HPDE6-E6E7 (cell line): Measurements from ENCODE around the gene DUS1L.

Experiments
- DNase-seq: peaks from one replicate; pipeline ENCODE4 v3.0.0; 2011; ENCODE audit warnings: missing footprints; ENCODE audit errors: extremely low spot score

Gene DUS1L

GRCh38 chr17:82055023-82055964 is 10.3 kb downstream of the DUS1L start:
- no peak for DNase-seq

- DNase-seq, result no peak
These were observed 11.1 kb downstream of the DUS1L start for GRCh38 chr17:82054351-82055022.

GRCh38 chr17:82053556-82054263 is 11.9 kb downstream of the DUS1L start:
- DNase-seq, result no peak

GRCh38 chr17:82053130-82053529 is 12.5 kb downstream of the DUS1L start:
- DNase-seq, result no peak

GRCh38 chr17:82052638-82053059 is 13.0 kb downstream of the DUS1L start:
- no peak for DNase-seq

- DNase-seq, result peak; percentile 81
These were observed 13.6 kb downstream of the DUS1L start, which contains the start of the genes GPS1 and RFNG for GRCh38 chr17:82051776-82052637. Gene GPS1 (plus strand): TSS chr17:82051898. CDS start chr17:82051932, 34 bp downstream. Gene RFNG (minus strand): TSS chr17:82051811. CDS start chr17:82051766, 45 bp downstream.

- DNase-seq, result no peak
These were observed 14.6 kb downstream of the DUS1L start for GRCh38 chr17:82050761-82051641.

- no peak for DNase-seq
These were observed 15.3 kb downstream of the DUS1L start for GRCh38 chr17:82050152-82050760.

- no peak for DNase-seq
These were observed 16.1 kb downstream of the DUS1L start for GRCh38 chr17:82049521-82049971.

GRCh38 chr17:82049106-82049505 is 16.5 kb downstream of the DUS1L start:
- DNase-seq, result no peak

- DNase-seq, result no peak
These were observed 17.0 kb downstream of the DUS1L start for GRCh38 chr17:82048571-82048971.

- no peak for DNase-seq
These were observed 17.6 kb downstream of the DUS1L start for GRCh38 chr17:82047914-82048570.

- DNase-seq, result no peak
These were observed 18.2 kb downstream of the DUS1L start for GRCh38 chr17:82047379-82047778.

- no peak for DNase-seq
These were observed 18.7 kb downstream of the DUS1L start for GRCh38 chr17:82046903-82047302.

GRCh38 chr17:82045936-82046484 is 19.6 kb downstream of the DUS1L start:
- no peak for DNase-seq

- no peak for DNase-seq
These were observed 22.1 kb downstream of the DUS1L start for GRCh38 chr17:82043507-82043906.

GRCh38 chr17:82042649-82043048 is 23.0 kb downstream of the DUS1L start:
- no peak for DNase-seq

GRCh38 chr17:82041144-82041814 is 24.3 kb downstream of the DUS1L start:
- DNase-seq, result no peak
